HG03135 (cell line): Measurements from ENCODE around the gene GMEB1.
"Not testable (repeated sequence)": the region's sequence is repeated elsewhere in the genome, so short reads cannot be mapped to it uniquely, and the experiment has no call there.

Experiments used
- ATAC-seq: cut with Tn5 transposase; IDR thresholded peaks from one replicate; pipeline ENCODE4 v1.9.1; 2021; ENCODE audit warnings: mild to moderate bottlenecking, moderate library complexity; ENCODE audit not compliant: unreplicated experiment

GMEB1 gene

GRCh38 chr1:28668191-28668955 is at the start of gene GMEB1:
Gene GMEB1, plus strand, starts transcription at chr1:28668784. Its CDS starts 14,829 bp downstream, at chr1:28683613.
- peak; percentile 77 for ATAC-seq

GRCh38 chr1:28631713-28632112 is 36.9 kb upstream of the GMEB1 start:
- no peak for ATAC-seq

- ATAC-seq, result no peak
These were observed 36.0 kb upstream of the GMEB1 start for GRCh38 chr1:28632560-28632959.

- no peak for ATAC-seq
These were observed 27.8 kb upstream of the GMEB1 start for GRCh38 chr1:28640766-28641165.

- peak; percentile 22 for ATAC-seq
These were observed 26.3 kb upstream of the GMEB1 start for GRCh38 chr1:28642056-28642846.

- peak; percentile 74 for ATAC-seq
These were observed 25.5 kb upstream of the GMEB1 start, which contains the start of gene TAF12 for GRCh38 chr1:28642847-28643635. Gene TAF12, minus strand, starts transcription at chr1:28643067. Its CDS starts 20,986 bp downstream, at chr1:28622081.

GRCh38 chr1:28644494-28644893 is 24.1 kb upstream of the GMEB1 start:
- ATAC-seq, result no peak

GRCh38 chr1:28645406-28645805 is 23.2 kb upstream of the GMEB1 start:
- ATAC-seq, result not testable (repeated sequence)

- no peak for ATAC-seq
These were observed 22.5 kb upstream of the GMEB1 start for GRCh38 chr1:28646040-28646439.

- peak; percentile 65 for ATAC-seq
These were observed 20.5 kb upstream of the GMEB1 start for GRCh38 chr1:28648008-28648473.

GRCh38 chr1:28648474-28649198 is 19.9 kb upstream of the GMEB1 start, which contains the start of gene RNU11:
Gene RNU11, plus strand, starts transcription at chr1:28648600.
- peak; percentile 64 for ATAC-seq

GRCh38 chr1:28653063-28653462 is 15.5 kb upstream of the GMEB1 start:
- ATAC-seq, result not testable (repeated sequence)

- not testable (repeated sequence) for ATAC-seq
These were observed 14.7 kb upstream of the GMEB1 start for GRCh38 chr1:28653870-28654269.

GRCh38 chr1:28655448-28656311 is 12.9 kb upstream of the GMEB1 start:
- ATAC-seq, result not testable (repeated sequence)

- ATAC-seq, result no peak
These were observed 12.2 kb upstream of the GMEB1 start for GRCh38 chr1:28656335-28656734.

- no peak for ATAC-seq
These were observed 4.6 kb upstream of the GMEB1 start for GRCh38 chr1:28663871-28664470.

- no peak for ATAC-seq
These were observed 1.8 kb upstream of the GMEB1 start for GRCh38 chr1:28666806-28667205.

- peak; percentile 51 for ATAC-seq
These were observed 556 bp downstream of the GMEB1 start for GRCh38 chr1:28668956-28669723.
